WTC11 (cell line): Measurements from ENCODE around the gene HDAC3. TPM values are rescaled to one million over a fixed set of nuclear protein-coding genes. Genes with fewer than 3 reads are reported as not detected.
"Not testable (repeated sequence)": the region's sequence is repeated elsewhere in the genome, so short reads cannot be mapped to it uniquely, and the experiment has no call there.

Experiments
- ATAC-seq: fragments of 200-7000 bp; cut with Tn5 transposase; 2 replicates; pipeline ENCODE4 v1.10.0; 2021; ENCODE audit warnings: mild to moderate bottlenecking, moderate library complexity
- CTCF ChIA-PET: fragments of 300-600 bp; sonication (Branson Sonifier 250); formaldehyde crosslinking; loops from one replicate; lab custom pipeline; 2021; ENCODE audit warnings: antibody characterized with exemption; lab: Charles Lee
- POLR2A ChIA-PET: fragments of 350-600 bp; sonication (Branson Sonifier 250); formaldehyde crosslinking; loops from one replicate; lab custom pipeline; 2021; ENCODE audit warnings: antibody characterized with exemption; lab: Charles Lee
- DNase-seq: peaks from one replicate; pipeline ENCODE4 v3.0.0; 2021; ENCODE audit warnings: low spot score
- H3K27ac Mint-ChIP-seq: 2 replicates; pipeline ENCODE4 v1.8.0; 2021; ENCODE audit warnings: mixed read lengths
- H3K27me3 Mint-ChIP-seq: 2 replicates; pipeline ENCODE4 v1.8.0; 2021; ENCODE audit warnings: low read depth, mild to moderate bottlenecking, moderate library complexity, mixed read lengths
- H3K36me3 Mint-ChIP-seq: 2 replicates; pipeline ENCODE4 v1.8.0; 2021; ENCODE audit warnings: mixed read lengths
- H3K4me1 Mint-ChIP-seq: 2 replicates; pipeline ENCODE4 v1.8.0; 2022; ENCODE audit warnings: mixed read lengths
- H3K4me3 Mint-ChIP-seq: 2 replicates; pipeline ENCODE4 v1.8.0; 2021; ENCODE audit warnings: mild to moderate bottlenecking, moderate library complexity, mixed read lengths
- H3K9me3 Mint-ChIP-seq: 2 replicates; pipeline ENCODE4 v1.8.0; 2021; ENCODE audit warnings: mixed read lengths
- ARID4B ChIP-seq: sonication (generic); formaldehyde crosslinking; IDR thresholded peaks from 2 replicates; pipeline ENCODE4 v1.8.0; 2023; ENCODE audit warnings: missing genetic modification reagents, mild to moderate bottlenecking, borderline replicate concordance
- E2F5 ChIP-seq: sonication (generic); formaldehyde crosslinking; IDR thresholded peaks from 2 replicates; pipeline ENCODE4 v1.8.1; 2022; ENCODE audit warnings: mild to moderate bottlenecking, moderate library complexity, missing genetic modification reagents
- GRHL2 ChIP-seq: fragments of 250-450 bp; sonication (Bioruptor Pico); IDR thresholded peaks from 2 replicates; pipeline ENCODE4 v1.8.0; 2022; ENCODE audit warnings: mild to moderate bottlenecking, moderate library complexity; ENCODE audit not compliant: insufficient replicate concordance, severe bottlenecking
- MXD4 ChIP-seq: fragments of 250-450 bp; sonication (Bioruptor Pico); IDR thresholded peaks from 2 replicates; pipeline ENCODE4 v1.8.0; 2021; ENCODE audit warnings: mild to moderate bottlenecking, moderate library complexity, borderline replicate concordance
- NFATC4 ChIP-seq: fragments of 250-450 bp; sonication (Bioruptor Pico); IDR thresholded peaks from 2 replicates; pipeline ENCODE4 v1.9.0; 2021; ENCODE audit warnings: mild to moderate bottlenecking
- PREB ChIP-seq: sonication (generic); formaldehyde crosslinking; IDR thresholded peaks from 2 replicates; pipeline ENCODE4 v1.8.1; 2022; ENCODE audit warnings: mild to moderate bottlenecking, missing genetic modification reagents, moderate library complexity, borderline replicate concordance
- SMAD3 ChIP-seq: sonication (generic); formaldehyde crosslinking; IDR thresholded peaks from 2 replicates; pipeline ENCODE4 v1.8.0; 2022; ENCODE audit warnings: missing genetic modification reagents, mild to moderate bottlenecking, borderline replicate concordance
- TCF7 ChIP-seq: sonication (generic); formaldehyde crosslinking; IDR thresholded peaks from 2 replicates; pipeline ENCODE4 v1.8.0; 2022; ENCODE audit warnings: mild to moderate bottlenecking, low read depth, missing genetic modification reagents, moderate library complexity
- TEAD1 ChIP-seq: sonication (generic); formaldehyde crosslinking; IDR thresholded peaks from 2 replicates; pipeline ENCODE4 v1.8.0; 2022; ENCODE audit warnings: mild to moderate bottlenecking, missing genetic modification reagents
- TP53 ChIP-seq: sonication (generic); formaldehyde crosslinking; IDR thresholded peaks from 2 replicates; pipeline ENCODE4 v1.8.1; 2023; ENCODE audit warnings: mild to moderate bottlenecking, missing genetic modification reagents
- ZMAT4 ChIP-seq: fragments of 250-450 bp; sonication (Bioruptor Pico); IDR thresholded peaks from 2 replicates; pipeline ENCODE4 v1.9.0; 2021; ENCODE audit warnings: mild to moderate bottlenecking
- ZNF121 ChIP-seq: sonication (generic); formaldehyde crosslinking; IDR thresholded peaks from 2 replicates; pipeline ENCODE4 v1.8.0; 2023; ENCODE audit warnings: missing genetic modification reagents
- ZNF232 ChIP-seq: sonication (generic); formaldehyde crosslinking; IDR thresholded peaks from 2 replicates; pipeline ENCODE4 v1.8.0; 2022; ENCODE audit warnings: mild to moderate bottlenecking, missing genetic modification reagents
- ZNF317 ChIP-seq: sonication (generic); formaldehyde crosslinking; IDR thresholded peaks from 2 replicates; pipeline ENCODE4 v1.8.1; 2023; ENCODE audit warnings: low read depth, mild to moderate bottlenecking, moderate library complexity, missing genetic modification reagents, borderline replicate concordance
- ZNF396 ChIP-seq: fragments of 250-450 bp; sonication (Bioruptor Pico); IDR thresholded peaks from 2 replicates; pipeline ENCODE4 v1.8.0; 2021; ENCODE audit warnings: mild to moderate bottlenecking, moderate library complexity, borderline replicate concordance
- ZNF512 ChIP-seq: sonication (generic); formaldehyde crosslinking; IDR thresholded peaks from 2 replicates; pipeline ENCODE4 v1.8.1; 2022; ENCODE audit warnings: missing genetic modification reagents, borderline replicate concordance
- ZNF671 ChIP-seq: fragments of 250-450 bp; sonication (Bioruptor Pico); IDR thresholded peaks from 2 replicates; pipeline ENCODE4 v1.8.0; 2021; ENCODE audit warnings: mild to moderate bottlenecking
- ZSCAN18 ChIP-seq: fragments of 250-450 bp; sonication (Bioruptor Pico); IDR thresholded peaks from 2 replicates; pipeline ENCODE4 v2.1.2; 2022; ENCODE audit warnings: mild to moderate bottlenecking, moderate library complexity
- total RNA-seq: library from RNA; stranded (reverse); gene quantifications from 3 replicates; pipeline ENCODE4 v1.2.3, GENCODE V29; 2021

HDAC3 gene
- total RNA-seq, 1 experiment from 2014 or later = 96.2 TPM

- ATAC-seq, H3K27me3 Mint-ChIP-seq, DNase-seq, H3K4me3 Mint-ChIP-seq, H3K27ac Mint-ChIP-seq, POLR2A ChIA-PET, H3K36me3 Mint-ChIP-seq, H3K9me3 Mint-ChIP-seq: not testable (repeated sequence)
- CTCF ChIA-PET = interaction anchor here (2.3 kb wide), 1 partner anchor 18 kb away, joined by 14 read pairs; no protein-coding TSS in a partner anchor
- peak; percentile 88 for TF ChIP-seq ZNF121 (CRISPR knock-in tag)
- peaks cover 35% of the 10 kb centered on the region for H3K4me1 Mint-ChIP-seq
Observed at GRCh38 chr5:141609921-141610320, 26.7 kb downstream of the HDAC3 start.

- Mint-ChIP-seq H3K27ac (no peak overlapping the region), H3K9me3 (no peaks in the 10 kb centered on the region), H3K27me3 (no peaks in the 10 kb centered on the region), H3K4me1 (peaks cover 35% of the 10 kb centered on the region), H3K4me3 (no peak overlapping the region), H3K36me3 (peaks cover 2% of the 10 kb centered on the region; the same call in 1 of the 2 replicates)
- ChIA-PET CTCF (interaction anchor here (1.9 to 2.3 kb wide), 3 partner anchors 10 to 45 kb away, joined by 6 to 14 read pairs (median 9); partner anchors contain the start of gene DIAPH1), POLR2A (interaction anchor here (0.5 kb wide), 1 partner anchor 418 kb away, joined by 3 read pairs; no protein-coding TSS in a partner anchor)
- no peak for DNase-seq
- TF ChIP-seq NFATC4 (CRISPR knock-in tag) (no peak), ZNF512 (CRISPR knock-in tag) (no peak), ARID4B (CRISPR knock-in tag) (no peak), SMAD3 (CRISPR knock-in tag) (no peak), PREB (CRISPR knock-in tag) (no peak), MXD4 (CRISPR knock-in tag) (no peak), ZNF232 (CRISPR knock-in tag) (no peak), ZNF317 (CRISPR knock-in tag) (no peak), TCF7 (CRISPR knock-in tag) (no peak), ZNF396 (CRISPR knock-in tag) (no peak), GRHL2 (CRISPR knock-in tag) (no peak), ZMAT4 (CRISPR knock-in tag) (no peak), TP53 (CRISPR knock-in tag) (no peak), TEAD1 (no peak), E2F5 (CRISPR knock-in tag) (no peak), ZNF671 (no peak), ZSCAN18 (CRISPR knock-in tag) (no peak)
- no peak for ATAC-seq
Observed at GRCh38 chr5:141609044-141609443, 27.6 kb downstream of the HDAC3 start.
